ENCODE results near the gene TMEM94. TPM values are rescaled to one million over a fixed set of nuclear protein-coding genes. Genes with fewer than 3 reads are reported as not detected.
A peak's percentile ranks its signal among the peaks of the same experiment; 100 is the strongest.

The TMEM94 gene
- total and polyA plus RNA-seq, 2 of the 13 experiments (the other 11 are each of a cell fraction or from before 2014, with no cell fraction given): 32.6 to 134 TPM

- peak; percentile 45; the same call in 1 of the 2 replicates for TF ChIP-seq CEBPB (IDR thresholded peaks at IDR 0.05; ENCODE audit: borderline replicate concordance, low read depth, low read length)
- TF ChIP-seq, protein P1, sequence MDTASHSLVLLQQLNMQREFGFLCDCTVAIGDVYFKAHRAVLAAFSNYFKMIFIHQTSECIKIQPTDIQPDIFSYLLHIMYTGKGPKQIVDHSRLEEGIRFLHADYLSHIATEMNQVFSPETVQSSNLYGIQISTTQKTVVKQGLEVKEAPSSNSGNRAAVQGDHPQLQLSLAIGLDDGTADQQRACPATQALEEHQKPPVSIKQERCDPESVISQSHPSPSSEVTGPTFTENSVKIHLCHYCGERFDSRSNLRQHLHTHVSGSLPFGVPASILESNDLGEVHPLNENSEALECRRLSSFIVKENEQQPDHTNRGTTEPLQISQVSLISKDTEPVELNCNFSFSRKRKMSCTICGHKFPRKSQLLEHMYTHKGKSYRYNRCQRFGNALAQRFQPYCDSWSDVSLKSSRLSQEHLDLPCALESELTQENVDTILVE (CRISPR knock-in tag; IDR thresholded peaks at IDR 0.05): no peak
- TF ChIP-seq ZNF205 (CRISPR knock-in tag; IDR thresholded peaks at IDR 0.05): no peak
- 0 out of 2 replicates have a peak, but pooled peaks have one; percentile 34 for TF ChIP-seq HDAC2 (CRISPR knock-in tag; IDR thresholded peaks at IDR 0.05)
- TF ChIP-seq KDM5B (CRISPR knock-in tag; IDR thresholded peaks at IDR 0.05; ENCODE audit: borderline replicate concordance): no peak
- TF ChIP-seq PAXIP1 (CRISPR knock-in tag; conservative IDR thresholded peaks at IDR 0.05): peak; percentile 67
- TF ChIP-seq NCOA2 (CRISPR knock-in tag; IDR thresholded peaks at IDR 0.05): peak; percentile 30; the same call in 1 of the 2 replicates
- TF ChIP-seq ZNF34 (CRISPR knock-in tag; IDR thresholded peaks at IDR 0.05; ENCODE audit: borderline replicate concordance): 0 out of 2 replicates have a peak, but pooled peaks have one; percentile 53
- TF ChIP-seq PCBP2 (optimal IDR thresholded peaks at IDR 0.05; ENCODE audit: low read depth, low read length, poor library complexity, severe bottlenecking): no peak
- TF ChIP-seq PPARG (CRISPR knock-in tag; conservative IDR thresholded peaks at IDR 0.05): peak; percentile 57; the same call in 1 of the 2 replicates
- TF ChIP-seq MEF2D (CRISPR knock-in tag; IDR thresholded peaks at IDR 0.05): peak; percentile 58; the same call in 1 of the 2 replicates
- TF ChIP-seq ELF3 (CRISPR knock-in tag; IDR thresholded peaks at IDR 0.05): peak; percentile 45; the same call in 1 of the 2 replicates
- peak; percentile 15; the same call in 1 of the 2 replicates for TF ChIP-seq HIC2 (CRISPR knock-in tag; IDR thresholded peaks at IDR 0.05; ENCODE audit: low read depth)
- TF ChIP-seq RCOR2 (CRISPR knock-in tag; IDR thresholded peaks at IDR 0.05): peak; percentile 58; the same call in 1 of the 2 replicates
- TF ChIP-seq SOX5 (CRISPR knock-in tag; IDR thresholded peaks at IDR 0.05; ENCODE audit: borderline replicate concordance): peak; percentile 92; the same call in 1 of the 2 replicates
- no peak for TF ChIP-seq MXI1 (IDR thresholded peaks at IDR 0.05; ENCODE audit: borderline replicate concordance, low read depth, low read length)
- TF ChIP-seq ZNF776 (CRISPR knock-in tag; IDR thresholded peaks at IDR 0.05): no peak
- peak; percentile 27; the same call in 1 of the 2 replicates for TF ChIP-seq FOXA3 (CRISPR knock-in tag; IDR thresholded peaks at IDR 0.05)
- no peak for TF ChIP-seq GPN1 (CRISPR knock-in tag; IDR thresholded peaks at IDR 0.05; ENCODE audit: borderline replicate concordance)
- no peak for TF ChIP-seq LCORL (IDR thresholded peaks at IDR 0.05)
- TF ChIP-seq LCORL (CRISPR knock-in tag; IDR thresholded peaks at IDR 0.05): 0 out of 2 replicates have a peak, but pooled peaks have one; percentile 57
- TF ChIP-seq NR2C2 (CRISPR knock-in tag; IDR thresholded peaks at IDR 0.05; ENCODE audit: borderline replicate concordance): peak; percentile 36; the same call in 1 of the 2 replicates
- no peak for TF ChIP-seq SOX13 (IDR thresholded peaks at IDR 0.05)
- TF ChIP-seq SOX13 (CRISPR knock-in tag; conservative IDR thresholded peaks at IDR 0.05 in 1 of 2, IDR thresholded peaks at IDR 0.05 in 1 of 2): peak in 1 of 2 experiments; percentile 62; a peak in 1 of 4 replicates
Observed at GRCh38 chr17:75442168-75443103, 14.0 kb upstream of the TMEM94 start (continued).

Measured in HepG2 (cell line).